Endodermal cell (in vitro differentiated cells): Measurements from ENCODE around the gene PRR18. TPM values are rescaled to one million over a fixed set of nuclear protein-coding genes. Genes with fewer than 3 reads are reported as not detected.
A peak's percentile ranks its signal among the peaks of the same experiment; 100 is the strongest.

Source experiments
- DNase-seq: peaks from one replicate; pipeline ENCODE4 v3.0.0-alpha.2; 2017
- H3K27ac ChIP-seq: 2 replicates; pipeline ENCODE4 v1.5.1; 2013; ENCODE audit warnings: mild to moderate bottlenecking, low read depth, low read length, moderate library complexity
- H3K27me3 ChIP-seq: 2 replicates; pipeline ENCODE4 v1.6.1; 2013; ENCODE audit warnings: mild to moderate bottlenecking, low read length, moderate library complexity; ENCODE audit not compliant: insufficient read depth, control insufficient read depth, poor library complexity, severe bottlenecking
- H3K36me3 ChIP-seq: 2 replicates; pipeline ENCODE4 v1.7.0; 2013; ENCODE audit warnings: mild to moderate bottlenecking, low read length, moderate library complexity; ENCODE audit not compliant: control insufficient read depth, insufficient read depth
- H3K4me1 ChIP-seq: one replicate; pipeline ENCODE4 v1.7.0; 2013; ENCODE audit warnings: low read length; ENCODE audit not compliant: control insufficient read depth, insufficient read depth
- H3K4me3 ChIP-seq: 2 replicates; pipeline ENCODE4 v1.5.1; 2013; ENCODE audit warnings: mild to moderate bottlenecking, low read length, moderate library complexity
- H3K9ac ChIP-seq: 2 replicates; pipeline ENCODE4 v1.6.1; 2013; ENCODE audit warnings: mild to moderate bottlenecking, low read length, moderate library complexity; ENCODE audit not compliant: poor library complexity, severe bottlenecking; ENCODE audit errors: extremely low read depth
- H3K9me3 ChIP-seq: 2 replicates; pipeline ENCODE4 v1.6.1; 2013; ENCODE audit warnings: mild to moderate bottlenecking, low read length, moderate library complexity; ENCODE audit not compliant: control insufficient read depth
- H3K27ac Mint-ChIP-seq: 2 replicates; pipeline ENCODE4 v1.8.0; 2020; ENCODE audit warnings: mixed read lengths
- H3K27me3 Mint-ChIP-seq: 2 replicates; pipeline ENCODE4 v1.8.0; 2021; ENCODE audit warnings: mild to moderate bottlenecking, mixed read lengths; ENCODE audit not compliant: insufficient read depth
- H3K36me3 Mint-ChIP-seq: 2 replicates; pipeline ENCODE4 v1.8.0; 2020; ENCODE audit warnings: low read depth, mixed read lengths
- H3K4me1 Mint-ChIP-seq: 2 replicates; pipeline ENCODE4 v1.8.0; 2020; ENCODE audit warnings: mixed read lengths
- H3K4me3 Mint-ChIP-seq: 2 replicates; pipeline ENCODE4 v1.8.0; 2020; ENCODE audit warnings: mild to moderate bottlenecking, moderate library complexity, mixed read lengths
- H3K9me3 Mint-ChIP-seq: 2 replicates; pipeline ENCODE4 v1.8.0; 2020; ENCODE audit warnings: mild to moderate bottlenecking, mixed read lengths
- CTCF ChIP-seq: fragments of 200-600 bp; sonication (generic); conservative IDR thresholded peaks from 2 replicates; pipeline ENCODE4 v1.5.0; 2021; ENCODE audit warnings: antibody characterized with exemption, mild to moderate bottlenecking
- WGBS, 2 experiments: methylation state at CpG; one replicate each; pipeline versions ENCODE4 v1.1.5 to v1.1.7; 2013; ENCODE audit warnings: missing lambda C conversion rate in 2 of 2, mixed read lengths in 1 of 2; ENCODE audit not compliant: insufficient coverage in 1 of 2, insufficient read length in 1 of 2; 5-methylcytosine and 5-hydroxymethylcytosine counted together
- total RNA-seq, 2 donors: library from RNA; stranded (reverse); fragmentation: NEBNext Ultra II Directional in 1 of 2; extraction: Animal tissue kit (Norgen Biotek cat#: 25700) in 1 of 2; gene quantifications; 2 replicates in 1 of 2; 3 replicates in 1 of 2; pipeline ENCODE4 v1.2.1, GENCODE V29; 2021

Gene PRR18
- total RNA-seq, 2 donors from 2014 or later = 0.09 to 0.42 TPM

- peak overlapping the region; percentile 93 for H3K9ac ChIP-seq
- Mint-ChIP-seq H3K9me3 (no peaks in the 10 kb centered on the region), H3K4me3 (peak overlapping the region; percentile 78), H3K4me1 (peaks cover 11% of the 10 kb centered on the region), H3K27ac (peak overlapping the region; percentile 90), H3K27me3 (no peaks in the 10 kb centered on the region), H3K36me3 (peaks cover 10% of the 10 kb centered on the region)
- no peak for TF ChIP-seq CTCF
- no peaks in the 10 kb centered on the region for H3K27me3 ChIP-seq
- H3K4me1 ChIP-seq = no peaks in the 10 kb centered on the region
- WGBS, 2 experiments = 72 to 84% methylated on average over 6 to 7 of the region's 7 CpGs
- H3K27ac ChIP-seq = no peak overlapping the region
- DNase-seq = no peak
- no peaks in the 10 kb centered on the region for H3K9me3 ChIP-seq
- peaks cover 27% of the 10 kb centered on the region for H3K36me3 ChIP-seq
- peak overlapping the region; percentile 96 for H3K4me3 ChIP-seq
Observed at GRCh38 chr6:166341464-166341863, 33.3 kb upstream of the PRR18 start.

GRCh38 chr6:166338854-166339253 lies 30.7 kb upstream of the PRR18 start:
- H3K27ac Mint-ChIP-seq = no peak overlapping the region
- no peak overlapping the region for H3K4me3 ChIP-seq

GRCh38 chr6:166336847-166337246 lies 28.7 kb upstream of the PRR18 start:
- H3K4me1 Mint-ChIP-seq = peaks cover 10% of the 10 kb centered on the region
- no peak for TF ChIP-seq CTCF
- Histone ChIP-seq H3K4me3 (no peak overlapping the region), H3K9me3 (no peaks in the 10 kb centered on the region), H3K36me3 (peaks cover 44% of the 10 kb centered on the region), H3K4me1 (no peaks in the 10 kb centered on the region), H3K27me3 (no peaks in the 10 kb centered on the region), H3K27ac (no peak overlapping the region), H3K9ac (no peak overlapping the region)
- no peak overlapping the region for H3K27ac Mint-ChIP-seq
- peaks cover 38% of the 10 kb centered on the region for H3K36me3 Mint-ChIP-seq
- no peak for DNase-seq
- H3K9me3 Mint-ChIP-seq = no peaks in the 10 kb centered on the region
- 92 to 100% methylated on average over 1 to 3 of the region's 3 CpGs for WGBS, 2 experiments
- no peak overlapping the region for H3K4me3 Mint-ChIP-seq
- no peaks in the 10 kb centered on the region for H3K27me3 Mint-ChIP-seq

More at GRCh38 chr6:166338854-166339253, 30.7 kb upstream of the PRR18 start:
- Histone ChIP-seq H3K9me3 (no peaks in the 10 kb centered on the region), H3K27ac (no peak overlapping the region), H3K4me1 (no peaks in the 10 kb centered on the region), H3K36me3 (peaks cover 44% of the 10 kb centered on the region), H3K9ac (no peak overlapping the region), H3K27me3 (no peaks in the 10 kb centered on the region)
- H3K4me1 Mint-ChIP-seq = peaks cover 10% of the 10 kb centered on the region
- no peak for TF ChIP-seq CTCF
- no peak overlapping the region for H3K4me3 Mint-ChIP-seq
- H3K36me3 Mint-ChIP-seq = peaks cover 31% of the 10 kb centered on the region
- DNase-seq = no peak
- H3K27me3 Mint-ChIP-seq = no peaks in the 10 kb centered on the region
- WGBS, 2 experiments = 96 to 97% methylated on average over 7 to 9 of the region's 9 CpGs
- H3K9me3 Mint-ChIP-seq = no peaks in the 10 kb centered on the region
